HG03342 (cell line): ENCODE results near the gene HEXA.

Experiments
- ATAC-seq: cut with Tn5 transposase; IDR thresholded peaks from one replicate; pipeline ENCODE4 v1.9.1; 2021; ENCODE audit warnings: mild to moderate bottlenecking, moderate library complexity; ENCODE audit not compliant: unreplicated experiment

The HEXA gene

GRCh38 chr15:72377331-72377730 is 1.5 kb upstream of the HEXA start:
- ATAC-seq, result no peak

- ATAC-seq, result peak; percentile 41
These were observed 341 bp downstream of the HEXA start for GRCh38 chr15:72375501-72375845.

- no peak for ATAC-seq
These were observed 3.5 kb downstream of the HEXA start for GRCh38 chr15:72372361-72372760.

GRCh38 chr15:72369964-72370363 is 5.8 kb downstream of the HEXA start:
- no peak for ATAC-seq

GRCh38 chr15:72368899-72369298 is 6.9 kb downstream of the HEXA start:
- no peak for ATAC-seq

GRCh38 chr15:72368325-72368724 is 7.5 kb downstream of the HEXA start:
- ATAC-seq, result no peak

GRCh38 chr15:72365844-72366243 is 10.0 kb downstream of the HEXA start:
- peak; percentile 88 for ATAC-seq

GRCh38 chr15:72361176-72361575 is 14.6 kb downstream of the HEXA start:
- ATAC-seq, result no peak

- no peak for ATAC-seq
These were observed 17.1 kb downstream of the HEXA start for GRCh38 chr15:72358650-72359171.

GRCh38 chr15:72358121-72358520 is 17.7 kb downstream of the HEXA start:
- no peak for ATAC-seq

GRCh38 chr15:72354496-72354895 is 21.3 kb downstream of the HEXA start:
- ATAC-seq, result no peak

- no peak for ATAC-seq
These were observed 22.5 kb downstream of the HEXA start for GRCh38 chr15:72353266-72353665.

GRCh38 chr15:72345806-72346205 is 30.0 kb downstream of the HEXA start:
- no peak for ATAC-seq

- ATAC-seq, result no peak
These were observed 30.5 kb downstream of the HEXA start for GRCh38 chr15:72345280-72345679.

GRCh38 chr15:72344602-72345001 is 31.2 kb downstream of the HEXA start:
- ATAC-seq, result no peak

- no peak for ATAC-seq
These were observed 33.4 kb downstream of the HEXA start for GRCh38 chr15:72342385-72342784.

- ATAC-seq, result no peak
These were observed 34.5 kb downstream of the HEXA start for GRCh38 chr15:72341361-72341760.

- no peak for ATAC-seq
These were observed 35.4 kb downstream of the HEXA start for GRCh38 chr15:72340366-72340765.

- ATAC-seq, result no peak
These were observed 36.0 kb downstream of the HEXA start for GRCh38 chr15:72339777-72340177.

- no peak for ATAC-seq
These were observed 37.0 kb downstream of the HEXA start for GRCh38 chr15:72338617-72339321.

GRCh38 chr15:72338148-72338547 is 37.7 kb downstream of the HEXA start:
- no peak for ATAC-seq

GRCh38 chr15:72334842-72335241 is 41.0 kb downstream of the HEXA start:
- ATAC-seq, result no peak

GRCh38 chr15:72331021-72331420 is 44.8 kb downstream of the HEXA start:
- ATAC-seq, result no peak
